Glutamatergic neuron (in vitro differentiated cells): ENCODE results near the gene AP4S1. TPM values are rescaled to one million over a fixed set of nuclear protein-coding genes. Genes with fewer than 3 reads are reported as not detected.

Source experiments
- DNase-seq: peaks from one replicate; pipeline ENCODE4 v3.0.0; 2022
- H3K27ac Mint-ChIP-seq: one replicate; pipeline ENCODE4 v1.8.0; 2020; ENCODE audit warnings: mild to moderate bottlenecking, mixed read lengths, inconsistent platforms; ENCODE audit not compliant: unreplicated experiment
- H3K27me3 Mint-ChIP-seq: one replicate; pipeline ENCODE4 v1.8.0; 2020; ENCODE audit warnings: mild to moderate bottlenecking, moderate library complexity, mixed read lengths, inconsistent platforms; ENCODE audit not compliant: unreplicated experiment
- H3K36me3 Mint-ChIP-seq: one replicate; pipeline ENCODE4 v1.8.0; 2020; ENCODE audit warnings: mild to moderate bottlenecking, mixed read lengths, inconsistent platforms; ENCODE audit not compliant: unreplicated experiment
- H3K4me1 Mint-ChIP-seq: one replicate; pipeline ENCODE4 v1.8.0; 2020; ENCODE audit warnings: mild to moderate bottlenecking, low read depth, mixed read lengths, inconsistent platforms; ENCODE audit not compliant: unreplicated experiment
- H3K4me3 Mint-ChIP-seq: one replicate; pipeline ENCODE4 v1.8.0; 2020; ENCODE audit warnings: mild to moderate bottlenecking, mixed read lengths, inconsistent platforms; ENCODE audit not compliant: unreplicated experiment
- H3K9me3 Mint-ChIP-seq: one replicate; pipeline ENCODE4 v1.8.0; 2020; ENCODE audit warnings: mild to moderate bottlenecking, moderate library complexity, mixed read lengths, inconsistent platforms; ENCODE audit not compliant: unreplicated experiment
- CTCF ChIP-seq: fragments of 200-600 bp; sonication (generic); IDR thresholded peaks from one replicate; pipeline ENCODE4 v1.5.0; 2021; ENCODE audit not compliant: partially characterized antibody, unreplicated experiment
- total RNA-seq: library from RNA; stranded (reverse); fragmentation: NEBNext Ultra II Directional; extraction: Animal tissue kit (Norgen Biotek cat#: 25700); gene quantifications from one replicate; pipeline ENCODE4 v1.2.1, GENCODE V29; 2021; ENCODE audit not compliant: unreplicated experiment

Gene AP4S1
- total RNA-seq, 1 donor from 2014 or later, result 6.9 TPM

GRCh38 chr14:31006703-31007102 is 18.7 kb upstream of the AP4S1 start:
- Mint-ChIP-seq H3K4me1 (no peaks in the 10 kb centered on the region), H3K9me3 (no peaks in the 10 kb centered on the region), H3K36me3 (no peaks in the 10 kb centered on the region), H3K27me3 (no peaks in the 10 kb centered on the region), H3K4me3 (no peak overlapping the region), H3K27ac (no peak overlapping the region)
- no peak for DNase-seq
- TF ChIP-seq CTCF, result no peak

- no peak for TF ChIP-seq CTCF
- Mint-ChIP-seq H3K27ac (no peak overlapping the region), H3K9me3 (no peaks in the 10 kb centered on the region), H3K4me3 (no peak overlapping the region), H3K27me3 (no peaks in the 10 kb centered on the region), H3K4me1 (no peaks in the 10 kb centered on the region), H3K36me3 (no peaks in the 10 kb centered on the region)
- DNase-seq, result no peak
These were observed 15.4 kb upstream of the AP4S1 start for GRCh38 chr14:31009836-31010574.

- Mint-ChIP-seq H3K27me3 (no peaks in the 10 kb centered on the region), H3K9me3 (no peaks in the 10 kb centered on the region), H3K4me1 (no peaks in the 10 kb centered on the region), H3K27ac (no peak overlapping the region), H3K36me3 (no peaks in the 10 kb centered on the region), H3K4me3 (no peak overlapping the region)
- TF ChIP-seq CTCF, result no peak
- no peak for DNase-seq
These were observed 14.5 kb upstream of the AP4S1 start for GRCh38 chr14:31010935-31011334.

GRCh38 chr14:31013841-31014240 is 11.6 kb upstream of the AP4S1 start:
- no peak overlapping the region for H3K4me3 Mint-ChIP-seq
- H3K36me3 Mint-ChIP-seq, result no peaks in the 10 kb centered on the region

More at GRCh38 chr14:31013841-31014240, 11.6 kb upstream of the AP4S1 start:
- Mint-ChIP-seq H3K27me3 (no peaks in the 10 kb centered on the region), H3K9me3 (no peaks in the 10 kb centered on the region), H3K4me1 (no peaks in the 10 kb centered on the region), H3K27ac (no peak overlapping the region)
- DNase-seq, result no peak
- TF ChIP-seq CTCF, result no peak
